Loucy (cell line): ENCODE measurements around the gene B4GALT1.

ENCODE experiments used
- CTCF ChIP-seq: fragments of 200-600 bp; sonication (generic); conservative IDR thresholded peaks from 2 replicates; pipeline ENCODE4 v1.5.1; 2014; ENCODE audit warnings: mild to moderate bottlenecking, antibody characterized with exemption, low read length
- EZH2phosphoT487 ChIP-seq: fragments of 200-600 bp; IDR thresholded peaks from 2 replicates; pipeline ENCODE4 v1.6.1; 2018; ENCODE audit warnings: antibody characterized with exemption, mild to moderate bottlenecking, moderate library complexity, borderline replicate concordance

- TF ChIP-seq CTCF (no peak), EZH2phosphoT487 (no peak)
Measured at GRCh38 chr9:33080534-33080933, 86.6 kb downstream of the B4GALT1 start.
